CD4-positive, alpha-beta T cell (primary cell): ENCODE measurements around the gene FMN1. TPM values are rescaled to one million over a fixed set of nuclear protein-coding genes. Genes with fewer than 3 reads are reported as not detected.

Experiments used
- ATAC-seq: fragments of 200-7000 bp; cut with Tn5 transposase; one replicate; pipeline ENCODE4 v1.10.0; 2022; ENCODE audit warnings: mild to moderate bottlenecking; ENCODE audit not compliant: poor library complexity
- CTCF ChIA-PET: fragments of 350-600 bp; sonication (Branson Sonifier 250); formaldehyde crosslinking; loops from one replicate; lab custom pipeline; 2021; ENCODE audit warnings: antibody characterized with exemption, inconsistent platforms; lab: Charles Lee
- POLR2A ChIA-PET: fragments of 350-600 bp; sonication (Branson Sonifier 250); formaldehyde crosslinking; loops from one replicate; lab custom pipeline; 2021; ENCODE audit warnings: antibody characterized with exemption, inconsistent platforms; lab: Charles Lee
- DNase-seq, 14 experiments: peaks; one replicate each; pipeline ENCODE4 v3.0.0-alpha.2; 2013 to 2020; ENCODE audit warnings: mixed read lengths in 2 of 14
- H3K27ac ChIP-seq, 2 donors: one replicate each; pipeline versions ENCODE4 v1.5.1 to v1.7.0; 2013; ENCODE audit warnings: low read length in 2 of 2, low read depth in 1 of 2, mild to moderate bottlenecking in 1 of 2
- H3K27me3 ChIP-seq, 2 experiments: 1 replicate in 1 of 2; 2 replicates in 1 of 2; pipeline versions ENCODE4 v1.6.1 to v1.7.0; 2013; ENCODE audit warnings: low read length in 2 of 2, control low read depth in 1 of 2, mild to moderate bottlenecking in 1 of 2, moderate library complexity in 1 of 2; ENCODE audit not compliant: insufficient read depth in 2 of 2, control insufficient read depth in 1 of 2
- H3K36me3 ChIP-seq: one replicate; pipeline ENCODE4 v1.6.1; 2013; ENCODE audit warnings: low read length, control low read depth; ENCODE audit not compliant: insufficient read depth
- H3K4me1 ChIP-seq: one replicate; pipeline ENCODE4 v1.6.1; 2013; ENCODE audit warnings: low read length, control low read depth; ENCODE audit not compliant: insufficient read depth
- H3K4me3 ChIP-seq: one replicate; pipeline ENCODE4 v1.5.1; 2013; ENCODE audit warnings: mild to moderate bottlenecking, low read length, moderate library complexity
- H3K9me3 ChIP-seq, 2 experiments: 1 replicate in 1 of 2; 2 replicates in 1 of 2; pipeline versions ENCODE4 v1.6.1 to v1.7.0; 2013; ENCODE audit warnings: low read length in 2 of 2, mild to moderate bottlenecking in 2 of 2, control low read depth in 1 of 2, moderate library complexity in 1 of 2; ENCODE audit not compliant: control insufficient read depth in 1 of 2, insufficient read depth in 1 of 2
- H3K27ac Mint-ChIP-seq: one replicate; pipeline ENCODE4 v1.8.0; 2020; ENCODE audit warnings: mixed read lengths
- H3K27me3 Mint-ChIP-seq: one replicate; pipeline ENCODE4 v1.8.0; 2021; ENCODE audit warnings: mixed read lengths
- H3K36me3 Mint-ChIP-seq: one replicate; pipeline ENCODE4 v1.8.0; 2021; ENCODE audit warnings: low read depth, mixed read lengths
- H3K4me1 Mint-ChIP-seq: one replicate; pipeline ENCODE4 v1.8.0; 2021; ENCODE audit warnings: low read depth, mixed read lengths
- H3K4me3 Mint-ChIP-seq: one replicate; pipeline ENCODE4 v1.8.0; 2020; ENCODE audit warnings: mild to moderate bottlenecking, mixed read lengths
- H3K9me3 Mint-ChIP-seq: one replicate; pipeline ENCODE4 v1.8.0; 2020; ENCODE audit warnings: mixed read lengths
- CTCF ChIP-seq: fragments of 200-600 bp; IDR thresholded peaks from one replicate; pipeline ENCODE4 v1.8.0; 2022; ENCODE audit warnings: antibody characterized with exemption, mild to moderate bottlenecking
- intact Hi-C, 2 experiments: fragments of 100-400 bp; cut with DNase I in 1 of 2; cut with micrococcal nuclease in 1 of 2; formaldehyde crosslinking; loops; one replicate each; pipeline versions ENCODE4 v1.15.1 to v1.9.0; 2023 to 2025; cut with DNase I, micrococcal nuclease
- total RNA-seq, 174 experiments: library from RNA in 2 of 174; stranded (reverse) in 2 of 174; gene quantifications; one replicate each; pipeline ENCODE4 v1.2.3 and lab custom pipeline; 2021 to 2026

The FMN1 gene
- total RNA-seq, 2 experiments from 2014 or later, result 0.39 to 0.55 TPM

GRCh38 chr15:32831485-32831884, 363.0 kb downstream of the FMN1 start:
- ATAC-seq (no peak), DNase-seq (no peak)
- ChIA-PET POLR2A (no interaction called here), CTCF (no interaction called here)
- Histone ChIP-seq H3K9me3 (no peaks in the 10 kb centered on the region), H3K4me3 (no peak overlapping the region), H3K4me1 (no peaks in the 10 kb centered on the region), H3K27me3 (no peaks in the 10 kb centered on the region), H3K36me3 (no peaks in the 10 kb centered on the region), H3K27ac (no peak overlapping the region)
- intact Hi-C loops, result no loop called here
- Mint-ChIP-seq H3K36me3 (no peaks in the 10 kb centered on the region), H3K4me1 (no peaks in the 10 kb centered on the region), H3K4me3 (no peak overlapping the region), H3K27ac (no peak overlapping the region), H3K27me3 (peaks cover 9% of the 10 kb centered on the region), H3K9me3 (no peaks in the 10 kb centered on the region)
- no peak for TF ChIP-seq CTCF

- CTCF ChIA-PET, result no interaction called here
- no peak overlapping the region for H3K4me3 ChIP-seq
- intact Hi-C loops, result no loop called here
Measured at GRCh38 chr15:32830241-32830640, 364.3 kb downstream of the FMN1 start.

GRCh38 chr15:32829436-32829835, 365.1 kb downstream of the FMN1 start:
- ATAC-seq (no peak), DNase-seq (no peak)
- Histone ChIP-seq H3K27me3 (no peaks in the 10 kb centered on the region), H3K9me3 (no peaks in the 10 kb centered on the region), H3K36me3 (no peaks in the 10 kb centered on the region), H3K4me1 (no peaks in the 10 kb centered on the region), H3K4me3 (no peak overlapping the region), H3K27ac (no peak overlapping the region)
- TF ChIP-seq CTCF, result no peak
- H3K4me3 Mint-ChIP-seq, result no peak overlapping the region
- ChIA-PET CTCF (no interaction called here), POLR2A (no interaction called here)
- intact Hi-C loops, result no loop called here
- no peak overlapping the region for H3K27ac Mint-ChIP-seq
- no peaks in the 10 kb centered on the region for H3K9me3 Mint-ChIP-seq
- H3K36me3 Mint-ChIP-seq, result no peaks in the 10 kb centered on the region
- H3K4me1 Mint-ChIP-seq, result no peaks in the 10 kb centered on the region
- H3K27me3 Mint-ChIP-seq, result peaks cover 14% of the 10 kb centered on the region

More at GRCh38 chr15:32830241-32830640, 364.3 kb downstream of the FMN1 start:
- Histone ChIP-seq H3K4me1 (no peaks in the 10 kb centered on the region), H3K27ac (no peak overlapping the region), H3K36me3 (no peaks in the 10 kb centered on the region), H3K9me3 (no peaks in the 10 kb centered on the region), H3K27me3 (no peaks in the 10 kb centered on the region)
- POLR2A ChIA-PET, result no interaction called here
- Mint-ChIP-seq H3K4me3 (no peak overlapping the region), H3K4me1 (no peaks in the 10 kb centered on the region), H3K36me3 (no peaks in the 10 kb centered on the region), H3K9me3 (no peaks in the 10 kb centered on the region), H3K27me3 (peaks cover 12% of the 10 kb centered on the region), H3K27ac (no peak overlapping the region)
- ATAC-seq (no peak), DNase-seq (no peak)
- TF ChIP-seq CTCF, result no peak
